Sigmoid colon (tissue), 7 donors: ENCODE data around the gene FNTB. TPM values are rescaled to one million over a fixed set of nuclear protein-coding genes. Genes with fewer than 3 reads are reported as not detected.
A peak's percentile ranks its signal among the peaks of the same experiment; 100 is the strongest.

ENCODE experiments used
- DNase-seq: peaks from one replicate; pipeline ENCODE4 v3.0.0-alpha.2; 2019
- H3K27ac ChIP-seq, 4 donors: fragments of 200-600 bp; sonication (generic); one replicate each; pipeline ENCODE4 v1.5.1; 2016 to 2019; ENCODE audit warnings: mild to moderate bottlenecking in 1 of 4
- H3K27me3 ChIP-seq, 3 donors: fragments of 200-600 bp; sonication (generic); one replicate each; pipeline ENCODE4 v1.5.1; 2019; ENCODE audit warnings: mild to moderate bottlenecking in 1 of 3
- H3K36me3 ChIP-seq, 4 donors: fragments of 200-600 bp; sonication (generic); one replicate each; pipeline ENCODE4 v1.5.1; 2016 to 2019
- H3K4me1 ChIP-seq, 4 donors: fragments of 200-600 bp; sonication (generic); one replicate each; pipeline ENCODE4 v1.5.1; 2017 to 2019
- H3K4me3 ChIP-seq, 4 donors: fragments of 200-600 bp; sonication (generic); one replicate each; pipeline ENCODE4 v1.5.1; 2017 to 2019; ENCODE audit warnings: mild to moderate bottlenecking in 2 of 4, moderate library complexity in 1 of 4
- H3K9me3 ChIP-seq, 4 donors: fragments of 200-600 bp in 3 of 4; sonication (generic) in 3 of 4; one replicate each; pipeline versions ENCODE4 v1.5.1 to v1.6.1; 2013 to 2019
- EP300 ChIP-seq, 4 donors: sonication (generic); formaldehyde crosslinking; IDR thresholded peaks; one replicate each; pipeline ENCODE4 v1.6.1; 2017; ENCODE audit warnings: antibody characterized with exemption in 4 of 4
- POLR2A ChIP-seq, 2 donors: fragments of 450-650 bp; IDR thresholded peaks; one replicate each; pipeline ENCODE4 v1.6.1; 2016; ENCODE audit warnings: antibody characterized with exemption in 2 of 2, mild to moderate bottlenecking in 2 of 2, moderate library complexity in 2 of 2
- POLR2AphosphoS5 ChIP-seq, 4 donors: sonication (generic); formaldehyde crosslinking; IDR thresholded peaks; one replicate each; pipeline ENCODE4 v1.6.1; 2017; ENCODE audit warnings: antibody characterized with exemption in 4 of 4
- WGBS, 2 donors: extraction: QIAGEN DNeasy Blood & Tissue Kit; methylation state at CpG; one replicate each; pipeline ENCODE4 v1.1.7; 2013; 5-methylcytosine and 5-hydroxymethylcytosine counted together
- intact Hi-C: fragments of 100-400 bp; cut with DNase I; formaldehyde crosslinking; loops from one replicate; pipeline ENCODE4 v1.15.1; 2023
- polyA plus RNA-seq, 3 donors: library from polyadenylated mRNA; stranded (reverse); fragments of 200-250 nt; gene quantifications; one replicate each; pipeline ENCODE4 v1.2.3, GENCODE V29; 2013
- total RNA-seq, 4 donors: library from RNA; depleted of rRNA; stranded (reverse); fragments of >200 nt; gene quantifications; one replicate each; pipeline ENCODE4 v1.1.0, GENCODE V29; 2016
- TF ChIP-seq, protein P1 (sequence below), 4 experiments: fragments of 450-650 bp in 3 of 4; fragments of 200-600 bp in 1 of 4; IDR thresholded peaks; one replicate each; pipeline ENCODE4 v1.5.1; 2016 to 2019; ENCODE audit warnings: antibody characterized with exemption in 4 of 4, mild to moderate bottlenecking in 3 of 4, moderate library complexity in 2 of 4
- donor health status: healthy with polysubstance abuse.
- donor health status: Bipolar disorder and iron deficiency.
- donor health status: healthy.

FNTB gene
- total and polyA plus RNA-seq, 7 donors, result 6.9 to 13.0 (median 10.7) TPM

GRCh38 chr14:65041434-65041915, 54.8 kb downstream of the FNTB start:
- Histone ChIP-seq H3K4me3 (no peak overlapping the region), H3K4me1 (no peaks in the 10 kb centered on the region), H3K36me3 (peaks cover 0 to 35% (median 6%) of the 10 kb centered on the region in 4 donors), H3K27me3 (no peaks in the 10 kb centered on the region), H3K9me3 (no peaks in the 10 kb centered on the region), H3K27ac (no peak overlapping the region)
- DNase-seq, result no peak
- TF ChIP-seq, protein P1, sequence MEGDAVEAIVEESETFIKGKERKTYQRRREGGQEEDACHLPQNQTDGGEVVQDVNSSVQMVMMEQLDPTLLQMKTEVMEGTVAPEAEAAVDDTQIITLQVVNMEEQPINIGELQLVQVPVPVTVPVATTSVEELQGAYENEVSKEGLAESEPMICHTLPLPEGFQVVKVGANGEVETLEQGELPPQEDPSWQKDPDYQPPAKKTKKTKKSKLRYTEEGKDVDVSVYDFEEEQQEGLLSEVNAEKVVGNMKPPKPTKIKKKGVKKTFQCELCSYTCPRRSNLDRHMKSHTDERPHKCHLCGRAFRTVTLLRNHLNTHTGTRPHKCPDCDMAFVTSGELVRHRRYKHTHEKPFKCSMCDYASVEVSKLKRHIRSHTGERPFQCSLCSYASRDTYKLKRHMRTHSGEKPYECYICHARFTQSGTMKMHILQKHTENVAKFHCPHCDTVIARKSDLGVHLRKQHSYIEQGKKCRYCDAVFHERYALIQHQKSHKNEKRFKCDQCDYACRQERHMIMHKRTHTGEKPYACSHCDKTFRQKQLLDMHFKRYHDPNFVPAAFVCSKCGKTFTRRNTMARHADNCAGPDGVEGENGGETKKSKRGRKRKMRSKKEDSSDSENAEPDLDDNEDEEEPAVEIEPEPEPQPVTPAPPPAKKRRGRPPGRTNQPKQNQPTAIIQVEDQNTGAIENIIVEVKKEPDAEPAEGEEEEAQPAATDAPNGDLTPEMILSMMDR (IDR thresholded peaks at IDR 0.05), result no peak
- no peak for TF ChIP-seq POLR2AphosphoS5 (IDR thresholded peaks at IDR 0.05)
- TF ChIP-seq POLR2A (IDR thresholded peaks at IDR 0.05), result no peak
- no peak for TF ChIP-seq EP300 (IDR thresholded peaks at IDR 0.05)
- 83 to 91% methylated on average over 7 of the region's 7 CpGs for WGBS, 2 donors
- intact Hi-C loops, result no loop called here

DNA sequence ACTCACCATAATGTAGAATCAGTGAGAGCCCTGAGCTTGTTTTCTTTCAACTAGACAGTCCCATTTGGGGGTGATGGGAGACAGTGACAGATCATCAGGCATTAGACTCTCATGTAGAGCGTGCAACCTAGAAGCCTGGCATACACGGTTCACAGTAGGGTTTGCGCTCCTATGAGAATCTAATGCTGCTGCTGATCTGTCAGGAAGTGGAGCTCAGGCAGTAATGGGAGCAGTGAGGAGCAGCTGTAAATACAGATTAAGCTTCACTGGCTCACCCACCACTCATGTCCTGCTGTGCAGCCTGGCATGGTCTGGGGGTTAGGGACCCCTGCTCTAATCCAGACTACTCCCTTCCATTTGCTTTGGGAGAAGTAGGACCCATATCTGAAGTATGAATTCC, 55.6 kb downstream of the FNTB start:
- H3K4me1 ChIP-seq, result peaks cover 0 to 2% (median under 1%) of the 10 kb centered on the region in 4 donors
- H3K27ac ChIP-seq, result no peak overlapping the region
- no peak overlapping the region for H3K4me3 ChIP-seq
- intact Hi-C loops, result no loop called here
- peaks cover 0 to 35% (median 6%) of the 10 kb centered on the region in 4 donors for H3K36me3 ChIP-seq
- no peak for DNase-seq
- no peaks in the 10 kb centered on the region for H3K9me3 ChIP-seq
- H3K27me3 ChIP-seq, result no peaks in the 10 kb centered on the region
- 82 to 93% methylated on average over 3 of the region's 3 CpGs for WGBS, 2 donors
- TF ChIP-seq, protein P1 (IDR thresholded peaks at IDR 0.05), result no peak
- no peak for TF ChIP-seq EP300 (IDR thresholded peaks at IDR 0.05)
- no peak for TF ChIP-seq POLR2AphosphoS5 (IDR thresholded peaks at IDR 0.05)
- no peak for TF ChIP-seq POLR2A (IDR thresholded peaks at IDR 0.05)

DNA sequence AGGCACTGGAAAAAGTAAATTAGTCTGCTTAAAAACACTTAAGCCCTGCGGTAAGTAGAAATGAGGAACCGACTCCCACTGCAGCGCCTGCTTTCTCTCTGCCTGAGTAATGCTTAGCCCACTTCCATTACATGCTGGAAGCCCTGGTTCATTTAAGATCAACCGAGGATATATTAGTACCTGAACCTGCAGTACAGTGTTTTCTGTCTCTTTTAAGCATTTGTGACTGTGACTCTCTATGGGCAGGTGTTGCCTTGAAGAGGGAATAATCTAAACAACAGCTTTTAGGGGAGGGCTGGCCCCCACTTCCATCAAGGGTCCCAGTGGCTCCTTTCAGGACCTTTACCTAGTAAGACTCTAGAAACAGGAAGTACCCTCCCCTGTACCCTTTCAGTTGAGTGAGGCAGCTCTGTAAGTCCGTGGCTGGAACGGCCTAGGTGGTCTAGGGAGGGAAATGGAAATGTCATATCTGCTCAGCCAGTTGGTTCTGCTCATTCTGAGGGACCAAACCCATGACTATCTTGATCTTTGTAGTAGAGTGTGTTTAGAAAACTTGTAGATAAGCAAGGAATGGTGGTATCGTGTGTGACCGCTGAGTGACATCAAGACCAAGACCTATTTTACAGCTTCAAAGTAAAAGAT, 56.2 kb downstream of the FNTB start:
- no peaks in the 10 kb centered on the region for H3K27me3 ChIP-seq
- intact Hi-C loops, result no loop called here
- no peaks in the 10 kb centered on the region for H3K9me3 ChIP-seq
- no peak overlapping the region for H3K4me3 ChIP-seq
- H3K36me3 ChIP-seq, result peaks cover 0 to 35% (median 6%) of the 10 kb centered on the region in 4 donors
- DNase-seq, result no peak
- peaks cover 0 to 8% (median 3%) of the 10 kb centered on the region in 4 donors for H3K4me1 ChIP-seq
- 69 to 87% methylated on average over 8 of the region's 8 CpGs for WGBS, 2 donors
- H3K27ac ChIP-seq, result no peak overlapping the region
- no peak for TF ChIP-seq POLR2AphosphoS5 (IDR thresholded peaks at IDR 0.05)
- TF ChIP-seq, protein P1 (IDR thresholded peaks at IDR 0.05), result no peak
- no peak for TF ChIP-seq POLR2A (IDR thresholded peaks at IDR 0.05)
- no peak for TF ChIP-seq EP300 (IDR thresholded peaks at IDR 0.05)

DNA sequence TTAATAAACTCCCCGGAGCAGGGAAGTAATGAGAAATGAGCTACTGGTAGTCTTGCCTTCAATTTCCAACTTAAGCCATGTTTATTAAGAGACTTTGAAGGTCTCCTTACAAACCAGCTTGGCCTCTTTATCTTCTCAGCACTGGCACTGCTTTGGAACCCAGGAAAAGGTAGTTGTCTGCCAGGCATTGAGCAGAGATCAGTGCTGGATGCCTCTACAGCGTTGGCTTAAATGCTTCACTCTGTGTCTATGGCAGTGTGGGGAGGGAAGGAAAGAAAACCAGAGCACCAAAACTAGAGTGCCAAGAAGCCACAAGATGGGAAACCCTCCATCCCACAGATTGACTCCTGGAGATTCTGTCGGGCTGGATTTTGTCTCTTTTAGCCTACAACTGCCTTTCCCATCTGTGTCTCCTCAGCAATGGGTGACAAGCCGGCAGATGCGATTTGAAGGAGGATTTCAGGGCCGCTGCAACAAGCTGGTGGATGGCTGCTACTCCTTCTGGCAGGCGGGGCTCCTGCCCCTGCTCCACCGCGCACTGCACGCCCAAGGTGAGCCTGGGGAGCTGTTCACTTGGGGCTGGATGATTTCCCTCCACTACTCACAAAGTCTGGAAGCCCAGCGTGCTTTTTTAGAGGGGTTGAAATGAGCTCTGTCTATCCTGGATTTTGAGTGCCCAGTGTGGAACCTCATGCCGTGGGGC, 57.3 kb downstream of the FNTB start:
- Histone ChIP-seq H3K4me3 (no peak overlapping the region), H3K27me3 (no peaks in the 10 kb centered on the region), H3K36me3 (peaks cover 0 to 35% (median 6%) of the 10 kb centered on the region in 4 donors), H3K27ac (peak overlapping the region in 1 of 4 donors; percentile 28), H3K9me3 (no peaks in the 10 kb centered on the region), H3K4me1 (peaks cover 0 to 15% (median 6%) of the 10 kb centered on the region in 4 donors)
- no peak for DNase-seq
- WGBS, 2 donors, result 90 to 91% methylated on average over 12 of the region's 12 CpGs
- no peak for TF ChIP-seq EP300 (IDR thresholded peaks at IDR 0.05)
- TF ChIP-seq POLR2AphosphoS5 (IDR thresholded peaks at IDR 0.05), result peak in 1 of 4 donors; percentile 5
- intact Hi-C loops, result no loop called here

- DNase-seq, result no peak
- H3K27ac ChIP-seq, result no peak overlapping the region
- peaks cover 0 to 35% (median 6%) of the 10 kb centered on the region in 4 donors for H3K36me3 ChIP-seq
Observed at GRCh38 chr14:65044596-65044959, 57.9 kb downstream of the FNTB start.

More at GRCh38 chr14:65044596-65044959, 57.9 kb downstream of the FNTB start:
- H3K27me3 ChIP-seq, result no peaks in the 10 kb centered on the region
- WGBS, 2 donors, result 73 to 90% methylated on average over 9 of the region's 9 CpGs
- no peak overlapping the region for H3K4me3 ChIP-seq
- peaks cover 0 to 15% (median 6%) of the 10 kb centered on the region in 4 donors for H3K4me1 ChIP-seq
- intact Hi-C loops, result no loop called here
- H3K9me3 ChIP-seq, result no peaks in the 10 kb centered on the region
- peak in 1 of 4 donors; percentile 3 for TF ChIP-seq POLR2AphosphoS5 (IDR thresholded peaks at IDR 0.05)
- TF ChIP-seq EP300 (IDR thresholded peaks at IDR 0.05), result no peak
